Renal cortex interstitium (tissue), 11 donors: Measurements from ENCODE around the gene PCYT2. TPM values are rescaled to one million over a fixed set of nuclear protein-coding genes. Genes with fewer than 3 reads are reported as not detected.

Experiments
- DNase-seq, 11 donors: peaks; one replicate each; pipeline ENCODE4 v3.0.0-alpha.2; 2013; ENCODE audit warnings: low read depth in 9 of 11, low spot score in 4 of 11; ENCODE audit errors: extremely low read depth in 1 of 11
- polyA plus RNA-seq, 3 donors: library from polyadenylated mRNA; unstranded; fragments of 120-200 nt; gene quantifications; one replicate each; pipeline ENCODE4 v1.2.1, GENCODE V29; 2013; ENCODE audit not compliant: insufficient read length in 3 of 3

PCYT2 gene
- polyA plus RNA-seq, 3 donors, result 40.1 to 48.5 (median 45.5) TPM

GRCh38 chr17:81906476-81907218 is 4.6 kb downstream of the PCYT2 start:
- no peak for DNase-seq

GRCh38 chr17:81905993-81906392 is 5.2 kb downstream of the PCYT2 start:
- no peak for DNase-seq

GRCh38 chr17:81905424-81905875 is 5.7 kb downstream of the PCYT2 start:
- no peak for DNase-seq

DNA sequence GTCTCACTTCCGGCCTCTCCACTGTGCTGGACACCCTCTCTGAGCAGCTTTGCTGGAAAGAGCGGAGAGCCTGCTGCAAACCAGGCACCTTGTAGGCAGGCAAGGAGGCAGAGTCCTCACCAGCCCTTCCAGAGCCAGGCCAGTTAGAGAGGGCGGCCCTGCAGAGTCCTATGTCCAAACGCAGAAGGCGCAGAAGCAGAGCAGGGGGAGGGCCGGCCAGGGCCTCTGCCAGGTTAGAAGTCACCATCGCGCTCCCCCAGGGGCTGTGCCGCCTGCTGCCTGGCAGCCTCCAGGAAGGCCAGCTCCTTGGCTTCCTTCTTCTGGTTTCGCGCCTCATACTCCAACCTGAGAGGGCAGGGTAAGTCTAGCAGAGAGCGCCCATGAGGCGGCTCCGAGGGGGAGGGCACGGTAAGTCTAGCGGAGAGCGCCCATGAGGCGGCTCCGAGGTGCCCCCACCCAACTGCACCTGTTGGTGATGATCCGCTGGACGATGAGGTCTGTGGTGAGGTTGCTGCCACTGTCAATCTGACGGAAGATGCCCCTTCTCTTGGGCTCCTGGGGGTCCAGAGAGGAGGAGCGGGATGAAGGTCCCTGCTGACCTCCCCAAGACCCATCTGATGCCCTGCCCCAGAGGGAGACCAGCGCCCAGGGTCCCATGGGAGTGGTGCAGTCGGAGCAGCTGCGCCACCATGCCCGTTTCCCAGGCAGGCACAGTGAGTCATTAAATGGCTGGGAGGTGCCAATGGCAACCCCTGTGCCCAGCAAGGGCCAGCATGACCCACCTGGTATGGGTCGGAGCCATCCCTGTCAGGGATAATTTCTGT is 6.4 kb downstream of the PCYT2 start:
- DNase-seq, result no peak

DNA sequence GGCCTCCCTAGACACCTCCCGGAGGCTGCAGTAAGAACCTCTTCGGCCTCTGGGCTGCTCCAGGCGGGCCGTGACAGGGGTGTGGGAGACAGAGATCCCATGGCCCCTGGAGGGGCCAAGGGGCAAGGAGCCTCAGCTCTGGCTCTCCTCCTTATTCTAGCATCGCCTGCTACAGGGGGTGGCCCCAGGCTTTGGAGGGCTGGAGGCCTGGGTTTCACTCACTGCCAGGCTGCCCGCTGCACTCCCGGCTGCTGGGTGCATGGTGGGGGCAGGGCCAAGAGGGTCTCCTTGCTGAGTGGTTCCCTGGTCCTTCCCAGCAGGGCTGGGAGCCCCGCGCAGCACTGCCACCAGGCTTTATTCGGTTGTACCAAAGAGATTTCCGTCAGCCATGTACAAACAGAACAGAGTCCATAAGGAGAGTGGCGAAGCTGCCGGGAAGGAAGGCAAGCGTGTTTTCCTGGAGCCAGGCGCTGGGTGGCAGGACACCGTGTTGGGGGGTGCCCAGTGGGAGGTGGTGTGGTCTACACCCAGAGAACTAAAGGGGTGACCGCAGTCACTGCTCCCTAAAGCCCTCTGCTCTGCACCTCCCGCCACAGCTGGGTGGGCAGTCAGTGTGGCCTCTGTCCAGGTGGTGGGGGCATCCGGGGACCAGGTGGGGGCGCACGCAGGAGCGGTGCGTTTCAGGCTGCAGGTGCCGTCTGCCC is 7.2 kb downstream of the PCYT2 start:
- DNase-seq, result no peak

- DNase-seq, result no peak
Measured at GRCh38 chr17:81903415-81903831, 7.8 kb downstream of the PCYT2 start.

GRCh38 chr17:81902653-81903414 is 8.4 kb downstream of the PCYT2 start:
- DNase-seq, result no peak

- DNase-seq, result no peak
Measured at GRCh38 chr17:81902023-81902652, 9.1 kb downstream of the PCYT2 start, which contains the start of gene NPB. Gene NPB (plus strand): TSS chr17:81902238. CDS start chr17:81902278, 40 bp downstream.

DNA sequence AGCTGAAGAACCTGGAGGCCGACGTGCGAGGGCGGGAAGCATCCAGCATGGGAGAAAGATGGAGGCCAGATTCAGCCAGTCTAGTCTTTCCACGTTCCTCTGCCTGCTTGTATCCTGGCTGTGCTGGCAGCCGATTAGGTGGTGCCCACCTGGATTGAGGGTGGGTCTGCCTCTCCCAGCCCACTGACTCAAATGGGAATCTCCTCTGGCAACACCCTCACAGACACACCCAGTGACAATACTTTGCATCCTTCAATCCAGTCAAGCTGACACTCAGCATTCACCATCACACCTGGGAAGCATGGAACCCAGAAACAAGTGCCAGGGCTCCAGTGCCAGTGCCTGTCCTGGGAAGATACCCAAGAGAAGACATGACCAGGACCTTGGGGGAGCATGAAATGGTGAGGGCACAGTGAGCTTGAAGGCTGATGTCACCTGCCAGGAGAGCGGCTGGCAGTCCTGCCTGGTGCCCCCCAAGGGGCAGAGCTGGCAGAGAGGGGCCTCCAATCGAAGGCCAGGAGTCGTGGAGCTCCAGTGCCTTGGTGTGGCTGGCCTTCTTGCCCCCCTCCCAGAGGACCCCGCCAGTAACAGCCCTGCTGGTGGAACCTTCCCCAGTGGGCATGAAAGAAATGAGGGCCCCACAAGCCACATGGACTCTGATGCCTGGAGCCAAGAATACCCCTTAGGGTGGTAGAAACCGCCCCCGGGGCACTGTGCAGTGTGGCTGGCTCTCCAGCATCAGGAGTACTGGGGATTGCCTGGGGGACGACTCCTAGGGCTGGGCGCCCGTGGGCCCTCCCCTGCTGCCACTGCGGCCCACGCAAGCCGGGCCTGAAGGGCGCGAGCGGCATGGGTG is 9.8 kb downstream of the PCYT2 start:
- DNase-seq, result no peak

DNA sequence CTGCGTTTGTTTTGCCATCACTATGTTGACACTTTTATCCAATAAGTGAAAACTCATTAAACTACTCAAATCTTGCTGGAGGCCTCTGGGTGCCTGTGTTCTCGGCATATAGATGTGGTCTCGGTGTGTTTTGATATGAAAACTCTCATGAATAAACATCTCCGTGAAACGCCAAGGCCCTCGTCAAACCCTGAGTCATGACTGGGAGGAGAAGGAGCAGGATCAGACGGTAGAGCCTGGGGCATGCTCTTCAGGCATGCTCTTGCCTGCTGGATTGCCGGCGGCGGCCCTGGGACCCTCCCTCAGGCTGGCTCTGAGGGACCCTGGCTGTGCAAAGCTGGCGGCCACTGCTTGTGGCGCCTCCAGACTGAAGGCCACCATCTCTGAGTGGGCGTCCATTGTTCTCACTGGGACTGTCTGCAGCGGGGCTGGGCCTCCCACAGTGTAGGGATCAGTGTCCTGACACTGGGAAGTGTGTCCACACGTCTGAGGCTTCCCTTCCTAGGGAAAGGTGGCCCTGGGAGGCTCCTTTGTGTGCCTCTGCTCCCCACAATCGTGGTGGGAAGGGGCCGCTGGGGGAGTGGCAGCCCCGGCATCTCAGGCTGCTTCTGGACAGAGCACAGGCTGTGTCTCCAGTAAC is 10.9 kb downstream of the PCYT2 start:
- no peak for DNase-seq

GRCh38 chr17:81899514-81900166 is 11.6 kb downstream of the PCYT2 start:
- DNase-seq, result no peak

- DNase-seq, result no peak
Measured at GRCh38 chr17:81898885-81899284, 12.3 kb downstream of the PCYT2 start.

DNA sequence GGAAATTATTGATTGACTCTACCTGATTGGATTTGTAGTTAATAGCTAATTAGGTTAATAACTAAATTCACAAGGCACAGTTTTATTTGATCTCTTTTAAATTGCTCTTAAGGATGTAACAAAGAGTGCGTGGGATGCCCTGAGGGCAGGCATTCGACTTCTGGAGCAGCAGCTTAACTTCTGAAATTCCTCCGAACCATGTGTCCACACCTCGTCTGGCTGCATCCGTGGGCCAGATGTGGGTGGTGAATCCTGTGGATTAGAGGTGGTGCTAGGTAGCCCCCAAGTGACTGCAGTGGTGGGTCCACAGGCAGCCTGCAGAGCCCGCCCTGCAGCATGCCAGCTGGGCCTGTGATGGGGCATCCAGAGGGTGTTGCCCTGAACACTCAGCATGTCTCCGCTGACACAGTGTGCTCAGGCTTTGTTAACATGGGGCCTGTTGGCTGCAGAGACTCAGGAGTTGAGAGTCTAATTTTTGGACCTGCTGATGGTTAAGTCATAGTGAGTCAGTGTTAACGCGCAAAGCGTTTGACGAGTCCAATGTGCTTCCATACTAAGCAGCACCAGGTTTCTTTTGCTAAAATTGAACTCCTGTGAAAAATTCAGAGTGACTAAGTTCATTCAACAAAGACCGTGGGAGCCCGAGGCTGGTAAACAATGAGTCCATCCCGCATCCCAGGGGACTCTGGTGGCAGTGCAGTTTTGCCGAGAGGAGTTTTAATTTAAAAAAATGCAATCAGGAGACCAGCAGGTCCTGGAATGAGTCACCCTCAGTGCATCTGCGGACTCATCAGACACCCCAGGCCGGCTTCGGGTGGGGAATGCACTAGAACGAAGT is 13.0 kb downstream of the PCYT2 start:
- no peak for DNase-seq

DNA sequence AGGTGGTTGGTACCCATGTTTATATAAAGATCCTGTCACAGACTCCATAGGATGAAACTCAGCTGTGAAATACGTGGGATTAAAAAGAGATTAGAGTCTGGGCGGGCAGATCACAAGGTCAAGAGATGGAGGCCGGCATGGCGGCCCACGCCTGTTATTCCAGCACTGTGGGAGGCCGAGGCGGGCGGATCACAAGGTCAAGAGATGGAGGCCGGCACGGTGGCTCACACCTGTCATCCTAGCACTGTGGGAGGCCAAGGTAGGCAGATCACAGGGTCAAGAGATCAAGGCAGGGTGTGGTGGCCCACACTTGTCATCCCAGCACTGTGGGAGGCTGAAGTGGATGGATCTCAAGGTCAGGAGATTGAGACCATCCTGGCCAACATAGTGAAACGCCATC is 15.8 kb downstream of the PCYT2 start:
- no peak for DNase-seq

GRCh38 chr17:81891303-81891552 is 20.0 kb downstream of the PCYT2 start:
- no peak for DNase-seq
